HUES64 (cell line): Measurements from ENCODE around the gene PARD3.

Source experiments
- H3K27ac ChIP-seq: 2 replicates; pipeline ENCODE4 v1.7.0; 2013; ENCODE audit warnings: low read depth, low read length, inconsistent platforms
- H3K27me3 ChIP-seq: 2 replicates; pipeline ENCODE4 v1.6.1; 2013; ENCODE audit warnings: mild to moderate bottlenecking, low read length; ENCODE audit not compliant: insufficient read depth
- H3K36me3 ChIP-seq: 2 replicates; pipeline ENCODE4 v1.6.1; 2013; ENCODE audit warnings: mild to moderate bottlenecking, low read length; ENCODE audit not compliant: insufficient read depth
- H3K4me1 ChIP-seq: 2 replicates; pipeline ENCODE4 v1.6.1; 2013; ENCODE audit warnings: mild to moderate bottlenecking, low read length, moderate library complexity; ENCODE audit not compliant: insufficient read depth
- H3K4me3 ChIP-seq: 2 replicates; pipeline ENCODE4 v1.5.1; 2013; ENCODE audit warnings: mild to moderate bottlenecking, low read length, moderate library complexity
- H3K9ac ChIP-seq: 2 replicates; pipeline ENCODE4 v1.6.1; 2013; ENCODE audit warnings: mild to moderate bottlenecking, low read depth, low read length
- H3K9me3 ChIP-seq: 2 replicates; pipeline ENCODE4 v1.6.1; 2013; ENCODE audit warnings: low read depth, low read length; ENCODE audit not compliant: insufficient read depth
- WGBS: fragments of 150-250, 120-280 bp; methylation state at CpG from one replicate; pipeline ENCODE4 v1.1.7; 2013; ENCODE audit warnings: missing lambda C conversion rate; 5-methylcytosine and 5-hydroxymethylcytosine counted together

PARD3 gene

DNA sequence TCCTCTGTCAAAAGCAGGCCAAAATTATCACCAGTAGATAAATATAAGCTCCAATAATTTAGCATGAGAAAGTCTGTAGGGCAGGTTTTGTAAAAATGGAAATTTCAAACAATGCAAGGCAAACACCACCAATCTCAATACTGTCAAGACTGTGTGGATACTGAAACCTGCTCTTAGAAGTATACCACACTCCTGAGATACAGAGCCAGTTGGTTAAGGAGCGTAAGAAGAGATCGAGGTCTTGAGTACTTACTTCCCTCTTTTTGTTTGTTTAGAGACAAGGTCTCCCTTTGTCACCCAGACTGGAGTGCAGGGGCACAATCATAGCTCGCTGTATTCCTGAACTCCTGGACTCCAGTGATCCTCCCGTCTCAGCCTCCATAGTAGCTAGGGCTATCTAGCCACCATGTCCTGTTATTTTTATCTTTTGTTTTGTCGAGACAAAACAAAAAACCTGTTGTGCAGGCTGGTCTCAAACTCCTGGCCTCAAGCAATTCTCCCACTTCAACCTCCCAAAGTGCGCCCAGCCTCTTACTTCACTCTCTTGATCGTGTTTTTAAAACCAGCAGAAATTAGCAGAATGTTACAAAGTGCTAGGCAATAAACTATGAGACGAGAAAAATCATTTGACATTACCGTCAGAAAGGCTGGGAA lies 205.7 kb downstream of the PARD3 start:
- H3K9ac ChIP-seq, result no peak overlapping the region
- no peaks in the 10 kb centered on the region for H3K9me3 ChIP-seq
- H3K36me3 ChIP-seq, result no peaks in the 10 kb centered on the region
- no peak overlapping the region for H3K4me3 ChIP-seq
- 97% methylated on average over 9 of the region's 9 CpGs for WGBS
- H3K4me1 ChIP-seq, result peaks cover 18% of the 10 kb centered on the region
- H3K27me3 ChIP-seq, result no peaks in the 10 kb centered on the region
- H3K27ac ChIP-seq, result no peak overlapping the region

DNA sequence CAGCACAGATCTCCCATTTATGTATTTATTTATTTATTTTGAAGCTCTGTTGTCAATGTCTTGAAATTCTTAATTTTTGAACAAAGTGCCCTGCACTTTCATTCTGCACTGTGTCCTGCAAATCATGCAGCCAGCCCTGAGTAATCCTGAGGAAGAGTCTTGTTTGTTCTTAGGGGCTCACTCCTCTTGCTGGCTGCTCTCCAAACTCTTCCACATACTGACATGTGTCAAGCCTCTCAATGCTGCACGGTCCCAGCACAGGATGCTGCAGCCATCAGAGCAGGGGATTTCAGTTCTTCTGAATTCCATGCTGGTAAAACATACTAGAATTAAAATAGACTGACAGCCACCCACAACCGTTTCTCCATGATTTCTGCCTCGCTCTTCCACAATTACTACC lies 207.2 kb downstream of the PARD3 start:
- Histone ChIP-seq H3K27me3 (no peaks in the 10 kb centered on the region), H3K27ac (no peak overlapping the region), H3K4me1 (0 out of 2 replicates have a peak, but pooled peaks cover 4% of the 10 kb centered on the region), H3K9ac (no peak overlapping the region), H3K36me3 (no peaks in the 10 kb centered on the region), H3K4me3 (no peak overlapping the region), H3K9me3 (no peaks in the 10 kb centered on the region)
- WGBS, result 80% methylated on average over 3 of the region's 3 CpGs

DNA sequence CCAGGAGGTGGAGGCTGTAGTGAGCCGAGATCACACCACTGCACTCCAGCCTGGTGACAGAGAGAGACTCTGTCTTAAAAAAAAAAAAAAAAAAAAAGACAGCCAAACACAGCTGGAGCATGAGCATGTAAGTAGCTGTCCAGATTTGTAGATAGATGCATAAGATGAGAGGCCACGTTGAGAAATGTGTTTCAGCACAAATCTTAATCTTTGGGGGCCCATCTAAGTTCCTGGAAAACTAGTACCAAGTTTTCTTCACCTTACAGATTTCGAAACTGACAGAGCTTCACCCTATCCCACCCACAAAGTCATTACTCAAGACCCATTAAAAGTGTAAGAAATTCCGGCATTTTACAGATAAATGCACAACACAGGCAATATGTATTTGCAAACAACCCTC lies 208.2 kb downstream of the PARD3 start:
- Histone ChIP-seq H3K27ac (no peak overlapping the region), H3K4me1 (no peaks in the 10 kb centered on the region), H3K9ac (no peak overlapping the region), H3K27me3 (no peaks in the 10 kb centered on the region), H3K4me3 (no peak overlapping the region), H3K36me3 (no peaks in the 10 kb centered on the region), H3K9me3 (no peaks in the 10 kb centered on the region)
- 96% methylated on average over 4 of the region's 4 CpGs for WGBS

- Histone ChIP-seq H3K4me1 (no peaks in the 10 kb centered on the region), H3K9me3 (no peaks in the 10 kb centered on the region), H3K4me3 (no peak overlapping the region), H3K9ac (no peak overlapping the region), H3K27ac (no peak overlapping the region), H3K27me3 (no peaks in the 10 kb centered on the region), H3K36me3 (no peaks in the 10 kb centered on the region)
- 93% methylated on average over 3 of the region's 4 CpGs for WGBS
Observed at GRCh38 chr10:34602478-34602877, 212.6 kb downstream of the PARD3 start.

DNA sequence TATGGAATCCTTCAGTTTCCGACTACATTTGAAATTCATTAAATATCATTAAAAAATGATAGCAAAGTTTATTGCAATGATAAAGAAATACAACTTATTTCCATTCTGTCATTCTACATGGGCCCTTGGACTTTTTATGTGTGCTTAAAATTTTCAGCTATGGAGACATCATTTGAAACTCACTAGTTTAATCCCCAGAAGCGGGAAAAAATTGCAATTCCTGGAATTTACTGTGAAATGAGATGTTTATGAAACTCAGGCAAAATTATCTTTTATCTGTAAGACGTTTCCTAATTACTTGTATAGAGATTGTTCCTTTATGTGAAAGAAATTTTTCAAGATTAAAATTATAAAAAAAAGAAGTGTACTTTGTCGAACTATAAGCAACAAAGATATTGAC lies 213.4 kb downstream of the PARD3 start:
- Histone ChIP-seq H3K9ac (no peak overlapping the region), H3K27me3 (no peaks in the 10 kb centered on the region), H3K4me3 (no peak overlapping the region), H3K36me3 (no peaks in the 10 kb centered on the region), H3K4me1 (0 out of 2 replicates have a peak, but pooled peaks cover under 1% of the 10 kb centered on the region), H3K9me3 (no peaks in the 10 kb centered on the region), H3K27ac (no peak overlapping the region)
- 92% methylated on average over 3 of the region's 4 CpGs for WGBS

- WGBS, result 93% methylated on average over 12 of the region's 12 CpGs
- H3K27me3 ChIP-seq, result no peaks in the 10 kb centered on the region
- H3K4me3 ChIP-seq, result no peak overlapping the region
- H3K9ac ChIP-seq, result no peak overlapping the region
- H3K27ac ChIP-seq, result no peak overlapping the region
- 0 out of 2 replicates have a peak, but pooled peaks cover 3% of the 10 kb centered on the region for H3K4me1 ChIP-seq
- H3K36me3 ChIP-seq, result no peaks in the 10 kb centered on the region
- no peaks in the 10 kb centered on the region for H3K9me3 ChIP-seq
Observed at GRCh38 chr10:34599026-34599795, 215.9 kb downstream of the PARD3 start.

GRCh38 chr10:34596351-34596750 lies 218.7 kb downstream of the PARD3 start:
- H3K27ac ChIP-seq, result no peak overlapping the region
- no peaks in the 10 kb centered on the region for H3K36me3 ChIP-seq
- H3K9ac ChIP-seq, result no peak overlapping the region
- 85% methylated on average over 7 of the region's 7 CpGs for WGBS
- H3K27me3 ChIP-seq, result no peaks in the 10 kb centered on the region
- no peak overlapping the region for H3K4me3 ChIP-seq
- H3K4me1 ChIP-seq, result 0 out of 2 replicates have a peak, but pooled peaks cover 3% of the 10 kb centered on the region
- no peaks in the 10 kb centered on the region for H3K9me3 ChIP-seq

DNA sequence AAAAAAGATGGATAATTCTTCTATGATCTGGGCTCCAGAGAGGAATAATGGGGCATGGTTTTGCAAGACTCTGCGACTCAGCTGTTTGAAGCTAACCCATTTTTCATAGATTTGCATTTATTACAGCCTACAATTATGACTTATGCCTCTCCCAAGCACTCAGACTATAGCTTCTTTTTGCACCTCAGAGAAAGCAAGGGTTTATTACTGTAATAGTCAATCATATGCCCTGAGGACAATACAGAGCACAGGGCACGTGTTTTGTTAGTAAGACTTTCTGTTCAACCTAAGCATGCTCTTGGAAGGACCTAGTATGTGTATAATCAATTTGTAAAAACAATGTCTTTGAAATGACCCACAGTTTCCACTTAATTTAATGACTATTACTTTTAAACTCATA lies 221.2 kb downstream of the PARD3 start:
- 89% methylated on average over 2 of the region's 2 CpGs for WGBS
- H3K4me1 ChIP-seq, result 0 out of 2 replicates have a peak, but pooled peaks cover 3% of the 10 kb centered on the region
- no peaks in the 10 kb centered on the region for H3K36me3 ChIP-seq

GRCh38 chr10:34593374-34593890 lies 221.7 kb downstream of the PARD3 start:
- 90% methylated on average over 2 of the region's 2 CpGs for WGBS
- H3K9me3 ChIP-seq, result no peaks in the 10 kb centered on the region
- no peaks in the 10 kb centered on the region for H3K36me3 ChIP-seq
- no peak overlapping the region for H3K27ac ChIP-seq
- no peaks in the 10 kb centered on the region for H3K27me3 ChIP-seq
- H3K4me1 ChIP-seq, result 0 out of 2 replicates have a peak, but pooled peaks cover 3% of the 10 kb centered on the region
- H3K9ac ChIP-seq, result no peak overlapping the region
- H3K4me3 ChIP-seq, result no peak overlapping the region

More for the DNA sequence above, 221.2 kb downstream of the PARD3 start:
- Histone ChIP-seq H3K27me3 (no peaks in the 10 kb centered on the region), H3K4me3 (no peak overlapping the region), H3K9ac (no peak overlapping the region), H3K9me3 (no peaks in the 10 kb centered on the region), H3K27ac (no peak overlapping the region)

DNA sequence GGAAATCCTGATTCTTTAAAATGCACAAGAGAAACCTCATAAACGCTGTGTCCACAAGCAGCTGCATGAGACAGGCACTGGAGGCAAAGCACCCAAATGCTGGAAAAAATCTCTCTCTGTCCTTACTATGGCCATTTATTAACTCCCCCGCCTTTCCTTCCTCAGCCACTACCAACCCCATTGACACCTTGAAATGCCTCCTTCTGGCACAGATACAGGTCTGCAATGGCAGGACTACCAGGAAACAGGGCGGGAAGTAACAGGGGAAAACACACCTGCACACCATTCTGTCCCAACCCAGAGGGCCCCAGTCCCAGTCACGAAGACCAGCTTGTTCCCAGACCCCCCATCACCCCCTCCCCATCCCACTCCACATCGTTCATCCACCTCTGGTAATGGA lies 224.3 kb downstream of the PARD3 start:
- H3K36me3 ChIP-seq, result no peaks in the 10 kb centered on the region
- H3K4me3 ChIP-seq, result no peak overlapping the region
- peaks cover 13% of the 10 kb centered on the region for H3K4me1 ChIP-seq
- no peaks in the 10 kb centered on the region for H3K27me3 ChIP-seq
- no peak overlapping the region for H3K27ac ChIP-seq
- no peak overlapping the region for H3K9ac ChIP-seq
- WGBS, result 88% methylated on average over 5 of the region's 5 CpGs
- no peaks in the 10 kb centered on the region for H3K9me3 ChIP-seq

DNA sequence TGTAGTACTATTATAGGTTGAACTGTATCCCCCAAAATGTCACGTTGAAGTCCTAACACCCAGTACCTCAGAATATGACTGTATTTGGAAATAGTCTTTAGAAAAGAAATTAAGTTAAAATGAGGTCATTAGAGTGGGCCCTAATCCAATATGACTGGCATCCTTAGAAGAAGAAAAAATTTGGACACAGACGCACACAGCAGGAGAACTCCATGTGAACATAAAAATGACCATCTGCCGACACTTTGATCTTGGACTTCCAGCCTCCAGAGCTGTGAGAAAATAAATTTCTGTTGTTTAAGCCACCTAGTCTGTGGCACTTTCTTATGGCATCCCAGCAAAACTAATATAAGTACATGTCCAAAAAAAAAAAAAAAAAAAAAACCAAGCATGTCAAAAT lies 225.8 kb downstream of the PARD3 start:
- no peaks in the 10 kb centered on the region for H3K36me3 ChIP-seq
- peaks cover 27% of the 10 kb centered on the region for H3K4me1 ChIP-seq
- H3K9ac ChIP-seq, result no peak overlapping the region
- WGBS, result 97% methylated on average over 3 of the region's 3 CpGs
- no peaks in the 10 kb centered on the region for H3K9me3 ChIP-seq
- H3K4me3 ChIP-seq, result no peak overlapping the region
- no peaks in the 10 kb centered on the region for H3K27me3 ChIP-seq
- H3K27ac ChIP-seq, result no peak overlapping the region
